HG03280 (cell line): ENCODE measurements around the gene MACF1.
"Not testable (repeated sequence)": the region's sequence is repeated elsewhere in the genome, so short reads cannot be mapped to it uniquely, and the experiment has no call there.

Experiments
- ATAC-seq: cut with Tn5 transposase; IDR thresholded peaks from one replicate; pipeline ENCODE4 v1.9.1; 2021; ENCODE audit warnings: mild to moderate bottlenecking, moderate library complexity; ENCODE audit not compliant: unreplicated experiment

MACF1 gene

DNA sequence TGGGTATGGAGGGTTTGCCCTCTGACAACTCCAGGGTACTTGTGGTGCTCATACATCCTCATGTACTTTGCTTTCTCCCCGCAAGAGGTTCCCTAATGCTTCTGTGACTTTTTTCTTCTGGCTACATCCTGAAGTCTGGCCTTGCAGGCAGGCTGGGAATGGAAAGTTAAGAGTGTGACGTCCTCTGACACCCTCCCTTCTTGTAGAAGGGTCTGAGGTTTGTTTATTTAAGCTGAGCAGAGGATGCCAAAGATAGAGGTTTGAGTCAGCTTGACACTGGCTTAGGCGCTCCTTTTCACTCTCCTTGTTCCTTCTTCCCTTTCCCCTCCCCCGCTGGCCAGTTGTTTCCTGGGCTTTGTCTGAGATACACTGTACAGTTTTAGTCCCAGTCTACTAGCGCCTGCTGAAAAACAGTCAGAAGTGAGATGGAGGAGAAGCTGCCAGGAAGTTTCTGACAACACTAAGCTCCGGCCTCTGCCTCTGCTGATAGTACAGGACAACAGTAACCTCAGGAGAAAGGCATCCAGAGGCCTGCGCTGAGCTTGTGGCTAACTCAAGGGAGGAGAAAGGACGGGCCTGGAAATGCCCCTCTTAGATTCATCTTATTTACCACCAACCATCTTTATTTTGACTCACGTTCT lies at the start of gene MACF1:
MACF1 (plus strand) TSS at position 255 of the 641 bp plus-strand sequence; CDS start at position 583, 328 bp downstream.
- ATAC-seq = no peak

GRCh38 chr1:39157304-39157703 lies 47.2 kb upstream of the MACF1 start:
- no peak for ATAC-seq

DNA sequence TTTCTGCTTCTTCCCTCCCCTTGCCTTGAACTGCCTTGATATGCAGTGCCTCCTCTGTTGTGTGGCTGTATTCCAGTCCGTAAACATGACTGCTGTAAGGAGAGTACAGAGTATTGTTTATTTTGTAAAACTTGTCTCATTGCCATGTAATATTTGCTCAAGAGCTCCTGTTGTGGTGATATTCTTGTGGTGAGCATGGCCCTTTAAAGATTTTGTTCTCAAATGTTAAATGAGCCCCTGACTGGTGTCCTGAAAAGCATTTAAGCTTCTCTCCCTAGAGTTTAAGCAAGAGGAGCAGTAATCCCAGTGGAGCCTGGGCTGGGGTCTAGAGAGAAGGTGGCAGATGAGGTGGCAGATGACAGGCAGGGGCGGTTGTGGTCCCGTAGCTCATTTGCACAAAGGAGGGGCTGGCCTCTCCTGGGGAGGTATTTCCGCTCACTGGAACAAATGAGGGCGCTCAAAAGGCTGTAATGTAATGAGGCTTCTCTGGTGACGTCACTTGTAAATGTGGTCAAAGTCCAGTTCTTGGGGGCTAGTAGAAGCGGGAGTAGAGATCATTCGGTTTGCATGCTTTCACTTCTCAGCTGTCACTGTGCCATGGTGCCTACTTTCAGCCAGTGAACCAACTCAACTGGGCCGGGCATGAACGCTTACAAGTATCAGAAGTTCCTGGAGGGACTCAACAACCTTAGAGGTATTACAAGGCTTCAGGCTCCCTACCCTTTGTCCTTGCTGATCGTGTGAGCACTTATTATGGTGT lies 46.0 kb upstream of the MACF1 start:
- no peak for ATAC-seq

GRCh38 chr1:39159224-39160036 lies 45.1 kb upstream of the MACF1 start:
- ATAC-seq = no peak

DNA sequence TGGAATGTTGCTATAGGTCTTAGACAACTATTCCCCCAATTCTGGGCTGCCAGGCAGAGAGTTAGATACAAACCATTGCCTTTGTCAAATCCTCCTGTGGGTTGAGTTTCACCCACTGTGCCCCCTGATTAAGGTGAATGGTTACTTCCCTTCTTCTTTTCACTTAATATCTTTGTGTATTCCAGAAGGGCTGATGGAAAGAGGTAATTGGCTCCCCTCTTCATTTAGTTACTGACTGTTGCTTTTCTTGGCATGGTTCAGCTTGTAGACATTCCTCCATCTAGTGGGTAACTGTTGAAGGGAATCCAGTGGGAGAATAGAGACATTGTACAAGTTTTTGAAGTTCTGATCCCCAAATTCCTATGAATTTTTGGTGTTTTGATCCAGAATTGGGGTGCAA lies 43.8 kb upstream of the MACF1 start:
- no peak for ATAC-seq

- not testable (repeated sequence) for ATAC-seq
These were observed 42.7 kb upstream of the MACF1 start for GRCh38 chr1:39161811-39162210.

DNA sequence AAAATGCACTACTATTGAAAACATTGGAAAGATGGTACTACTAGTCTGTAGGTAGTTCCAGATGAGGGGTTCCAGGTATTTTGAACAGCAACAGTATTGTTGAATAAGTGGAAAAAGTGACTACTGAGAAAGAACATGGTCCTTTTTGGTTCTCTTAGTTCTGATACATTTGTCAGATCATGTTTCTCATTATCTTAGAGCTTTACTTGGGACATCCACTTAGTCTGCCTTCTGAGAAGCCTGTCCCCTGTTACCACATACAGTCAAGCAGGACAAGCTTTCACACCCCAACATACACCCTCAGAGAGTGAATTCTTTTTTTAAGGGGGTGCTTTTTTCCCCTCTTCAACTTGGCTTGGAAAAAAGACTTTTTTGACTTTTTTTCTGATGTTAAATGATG lies 41.0 kb upstream of the MACF1 start:
- ATAC-seq = no peak

GRCh38 chr1:39164256-39164655 lies 40.2 kb upstream of the MACF1 start:
- ATAC-seq = no peak

GRCh38 chr1:39165049-39165448 lies 39.4 kb upstream of the MACF1 start:
- no peak for ATAC-seq

- ATAC-seq = no peak
These were observed 39.0 kb upstream of the MACF1 start for GRCh38 chr1:39165488-39165887.

DNA sequence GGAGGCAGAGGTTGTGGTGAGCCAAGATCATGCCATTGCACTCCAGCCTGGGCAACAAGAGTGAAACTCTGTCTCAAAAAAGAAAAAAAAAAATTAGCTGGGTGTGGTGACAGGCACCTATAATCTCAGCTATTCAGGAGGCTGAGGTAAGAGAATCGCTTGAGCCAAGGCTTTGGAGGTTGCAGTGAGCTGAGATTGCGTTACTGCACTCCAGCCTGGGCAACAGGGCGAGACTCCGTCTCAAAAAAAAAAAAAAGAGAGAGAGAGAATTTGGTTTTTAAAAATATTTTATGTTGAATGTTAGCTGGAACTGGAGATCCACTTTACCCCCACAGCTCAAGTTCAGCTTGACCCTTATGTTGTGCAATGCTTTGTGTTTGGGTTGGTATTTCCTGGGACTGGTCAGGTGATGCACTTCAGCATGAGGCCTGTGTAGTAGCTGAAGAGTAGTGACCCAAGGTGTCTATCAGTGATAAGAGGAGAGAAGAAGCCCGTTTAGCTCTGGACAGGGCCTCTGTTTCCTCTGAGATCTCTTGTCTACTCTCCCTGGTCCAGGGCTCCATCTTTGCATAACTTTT lies 36.8 kb upstream of the MACF1 start:
- ATAC-seq = no peak

DNA sequence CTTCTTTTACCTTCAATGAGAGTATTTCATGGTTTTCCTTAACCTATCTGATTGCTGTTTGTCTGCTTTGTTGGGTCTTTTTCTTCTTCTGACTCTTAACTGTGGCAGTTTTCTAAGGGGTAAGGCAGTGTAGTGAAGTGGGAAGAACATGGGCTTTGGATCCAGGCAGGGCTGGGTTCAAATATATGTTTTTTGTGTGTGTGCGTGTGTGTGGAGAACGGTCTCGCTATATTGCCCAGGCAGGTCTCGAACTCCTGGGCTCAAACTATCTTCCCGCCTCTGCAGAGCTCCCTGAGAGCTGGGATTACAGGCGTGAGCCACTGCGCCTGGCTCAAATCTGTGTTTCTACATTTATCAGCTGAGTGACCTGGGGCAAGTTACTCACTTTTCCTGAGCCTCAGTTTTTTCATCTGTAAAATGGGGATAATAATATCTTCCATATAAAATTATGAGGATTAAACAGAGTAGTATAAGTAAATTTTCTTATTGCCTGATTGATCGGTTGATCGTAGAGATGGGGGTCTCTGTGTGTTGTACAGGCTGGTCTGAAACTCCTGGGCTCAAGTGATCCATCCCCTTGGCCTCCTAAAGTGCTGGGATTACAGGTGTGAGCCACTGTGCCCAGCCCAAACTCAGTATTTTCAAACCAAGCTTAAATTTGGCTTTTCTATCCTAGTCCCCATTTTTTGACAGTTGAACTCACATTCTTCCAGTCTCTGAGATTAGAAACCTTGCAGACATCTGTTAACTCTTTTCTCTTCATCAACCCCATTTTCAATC lies 36.0 kb upstream of the MACF1 start:
- ATAC-seq = no peak

DNA sequence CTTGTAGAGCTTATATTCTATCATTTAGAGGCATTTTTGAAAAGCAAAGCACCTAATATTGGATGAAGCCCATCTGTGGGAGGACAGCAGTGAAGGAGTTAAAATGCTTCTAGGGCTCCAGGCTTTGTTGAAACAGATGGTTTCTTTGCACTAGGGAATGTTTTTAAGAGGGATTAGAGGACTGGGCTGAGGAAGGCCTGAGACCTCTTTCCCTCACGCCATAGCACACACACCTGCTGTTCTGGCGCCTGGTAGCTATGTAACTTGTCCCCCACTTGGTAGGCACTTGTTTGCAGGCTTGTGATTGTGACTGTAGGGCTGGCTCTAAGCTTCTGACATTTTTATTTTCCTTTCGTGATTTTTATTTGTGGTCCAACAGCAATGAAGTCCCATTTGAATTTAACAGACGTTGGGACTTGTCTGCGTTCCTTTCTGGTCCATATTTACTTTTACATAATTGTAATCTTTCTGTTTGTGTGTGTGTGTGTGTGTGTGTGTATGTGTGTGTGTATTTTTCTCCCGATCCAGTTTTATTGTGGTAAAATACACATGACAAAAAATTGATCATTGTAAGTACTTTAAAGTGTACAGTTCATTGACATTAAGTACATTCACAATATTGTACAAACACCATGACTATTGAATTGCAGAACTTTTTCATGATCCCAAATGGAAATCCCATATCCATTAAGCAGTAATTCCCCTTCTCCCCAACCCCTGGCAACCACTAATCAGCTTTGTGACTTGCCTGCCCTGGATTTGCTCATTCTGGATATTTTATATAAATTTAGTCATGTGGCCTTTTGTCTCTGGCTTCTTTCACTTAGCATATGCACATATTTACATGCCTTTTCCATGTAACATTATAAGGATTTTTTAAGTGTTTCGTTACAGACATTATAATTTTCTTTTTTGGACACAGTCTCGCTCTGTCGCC lies 33.5 kb upstream of the MACF1 start:
- no peak for ATAC-seq

- no peak for ATAC-seq
These were observed 31.1 kb upstream of the MACF1 start for GRCh38 chr1:39173119-39173994.

GRCh38 chr1:39173995-39174380 lies 30.5 kb upstream of the MACF1 start:
- no peak for ATAC-seq

DNA sequence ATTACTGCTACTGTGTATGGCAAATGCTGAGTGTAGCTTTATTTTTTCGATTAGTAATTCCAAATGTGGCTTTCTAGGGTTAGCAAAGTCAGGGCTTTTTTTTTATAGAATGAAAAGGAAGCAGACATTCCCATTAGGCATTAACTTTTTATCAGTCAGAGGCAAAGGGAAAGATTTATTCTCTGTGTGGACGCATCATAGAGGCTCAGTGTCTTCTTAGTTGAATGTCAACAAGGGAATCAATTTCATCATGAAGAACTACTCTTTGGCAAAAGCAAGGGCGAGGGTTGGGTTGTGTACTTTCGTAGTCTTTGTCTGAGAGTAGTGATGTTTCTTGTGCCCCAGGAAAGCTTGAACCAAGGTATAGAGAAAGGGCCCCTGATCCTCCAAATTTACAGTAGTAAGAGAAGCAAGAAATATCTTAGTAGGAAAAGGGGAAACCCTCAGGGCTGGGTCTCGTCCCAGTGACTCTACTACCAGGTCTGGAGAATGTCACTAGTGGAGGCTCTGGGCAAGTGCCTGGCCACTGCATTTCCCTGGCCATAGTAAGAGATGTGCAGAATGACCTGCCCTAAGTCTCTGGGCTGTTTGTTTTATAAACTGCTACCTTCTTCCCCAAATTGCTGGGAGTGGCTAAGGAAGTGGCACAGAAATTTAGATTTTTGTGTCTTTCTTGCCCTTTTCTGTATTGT lies 30.0 kb upstream of the MACF1 start:
- no peak for ATAC-seq

- no peak for ATAC-seq
These were observed 26.8 kb upstream of the MACF1 start for GRCh38 chr1:39177706-39178105.
